Femur (tissue), 1 donor: Measurements from ENCODE around the gene MYORG.
A peak's percentile ranks its signal among the peaks of the same experiment; 100 is the strongest.

ENCODE experiments used
- DNase-seq: peaks from one replicate; pipeline ENCODE4 v3.0.0-alpha.2; 2017

Gene MYORG

DNA sequence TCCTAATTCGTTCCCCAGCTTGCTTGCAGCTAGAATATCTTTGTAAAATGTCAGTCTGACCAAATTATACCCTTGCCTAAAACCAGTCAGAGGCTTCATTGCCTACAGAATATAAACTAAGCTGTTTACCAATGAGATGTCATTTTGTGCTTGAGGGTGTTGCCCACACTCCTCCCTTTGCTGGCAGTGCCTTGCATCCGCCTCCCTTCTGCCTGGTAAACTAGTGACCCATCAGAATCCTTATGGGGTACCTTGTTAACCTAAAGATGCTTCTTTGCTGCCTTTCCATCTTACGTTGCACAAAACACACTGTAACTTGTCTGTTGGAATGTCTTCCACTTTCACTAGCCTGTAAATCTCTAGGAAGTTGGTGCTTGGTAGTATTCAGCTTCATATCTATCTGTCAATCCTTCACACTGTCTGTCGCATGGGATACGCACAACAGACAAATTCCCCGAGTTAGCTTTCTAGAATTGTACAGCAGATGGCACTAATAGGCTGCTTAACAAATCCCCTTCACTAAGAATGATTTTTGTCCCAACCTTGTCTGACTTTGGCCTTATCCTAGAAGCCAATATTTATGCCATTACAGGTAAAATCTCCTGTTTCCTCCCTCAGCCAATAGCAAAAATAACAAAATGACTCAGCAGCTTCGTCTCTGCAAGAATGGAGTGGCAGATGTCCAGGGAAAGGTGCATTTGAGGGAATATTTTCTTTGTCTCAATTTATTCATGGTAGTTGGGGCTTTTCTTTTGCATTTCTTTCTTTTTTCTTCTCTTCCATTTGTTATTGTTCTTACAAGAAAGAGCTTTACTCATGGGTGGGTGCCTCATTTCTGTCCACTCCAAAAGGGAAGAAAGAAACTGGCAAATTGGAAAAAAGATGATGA, 44.4 kb downstream of the MYORG start:
- no peak for DNase-seq

DNA sequence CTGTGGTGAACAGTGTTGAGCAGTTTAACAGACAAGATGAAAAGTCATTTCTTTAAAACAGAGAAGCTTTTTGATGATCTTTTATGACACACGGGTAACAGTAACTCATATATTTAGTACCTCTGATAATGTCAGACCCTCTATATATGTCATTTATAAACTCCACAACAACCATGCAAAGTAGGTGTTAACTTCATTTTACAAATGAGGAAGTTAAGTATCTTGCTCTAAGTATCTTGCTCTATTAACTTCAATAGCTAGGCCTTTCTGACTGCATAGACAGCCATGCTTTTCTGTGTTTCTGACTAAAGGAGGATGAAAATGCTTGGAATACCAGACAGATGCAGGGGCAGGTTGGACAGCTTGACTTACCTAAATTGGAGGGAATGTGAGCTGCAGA, 45.5 kb downstream of the MYORG start:
- no peak for DNase-seq

DNA sequence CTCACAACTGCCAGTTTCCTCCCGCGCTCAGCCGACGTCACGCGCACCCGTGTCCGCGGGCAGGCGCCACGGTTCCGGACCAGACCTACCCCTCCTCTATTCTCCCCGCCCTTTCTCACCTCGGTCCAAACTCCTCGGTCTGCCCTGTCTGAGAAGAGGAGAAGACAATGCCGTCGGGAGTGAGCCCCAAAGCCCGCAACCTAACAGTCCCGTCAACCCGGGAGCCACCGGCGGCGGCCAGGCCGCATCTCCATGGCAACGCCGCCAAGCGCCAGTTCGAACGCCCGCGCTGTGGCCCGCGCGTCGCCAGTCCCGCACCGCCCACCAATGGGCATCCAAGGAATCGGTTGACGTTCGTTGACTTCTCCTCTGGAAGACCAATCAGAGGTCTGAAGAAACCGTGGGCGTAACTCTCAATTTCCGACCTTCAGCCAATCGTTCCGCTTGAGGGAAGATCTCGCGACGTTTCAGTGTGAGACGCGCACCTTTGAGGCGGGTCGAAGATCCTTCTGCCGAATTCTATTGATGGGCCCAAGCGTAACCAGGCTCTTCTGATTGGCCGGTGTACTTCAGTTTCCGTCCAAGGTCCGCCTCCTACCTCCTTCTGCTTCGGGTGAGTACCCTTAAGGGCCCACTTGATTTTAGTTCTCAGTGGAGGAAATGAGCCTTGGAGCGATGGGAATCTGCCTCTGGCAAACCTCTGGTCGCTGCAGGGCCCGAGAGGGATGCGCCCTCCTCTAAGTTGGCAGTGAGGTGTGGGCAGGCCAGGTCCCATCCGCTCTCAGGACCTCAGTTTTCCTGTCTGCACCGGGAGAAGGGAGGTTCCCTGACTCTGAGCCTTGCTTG, 47.5 kb downstream of the MYORG start, which contains the start of the genes KIF24 and NUDT2:
TSS of gene KIF24 (minus strand) at position 282 of the 846 bp plus-strand sequence. CDS start 17,922 bp downstream, outside the sequence.
TSS of gene NUDT2 (plus strand) at position 583 of the 846 bp plus-strand sequence. CDS start 9,471 bp downstream, outside the sequence.
- peak; percentile 99 for DNase-seq

DNA sequence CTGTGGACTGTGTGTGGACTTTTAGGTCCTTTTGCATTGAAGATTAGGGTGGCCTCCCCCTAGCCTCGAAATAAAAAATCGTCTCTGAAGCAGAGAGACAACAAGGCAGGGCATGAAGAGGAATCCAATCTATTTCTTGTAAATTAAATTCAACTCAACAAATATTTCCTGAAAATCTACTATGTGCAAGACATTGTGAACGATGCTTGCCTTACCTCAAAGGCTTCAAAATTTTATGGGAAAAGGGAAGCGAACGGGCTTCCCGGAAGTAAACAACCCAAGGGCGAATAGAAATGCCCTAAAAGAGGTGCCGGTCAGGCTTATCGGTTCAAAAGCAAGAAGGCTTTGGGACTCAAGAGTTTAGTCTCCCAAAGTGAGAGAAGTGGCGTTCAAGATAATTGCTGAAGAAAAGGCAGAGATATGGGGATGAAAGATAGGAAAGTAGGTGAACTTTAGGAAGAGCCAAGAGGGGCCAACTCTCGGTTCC, 48.2 kb downstream of the MYORG start:
- no peak for DNase-seq

DNA sequence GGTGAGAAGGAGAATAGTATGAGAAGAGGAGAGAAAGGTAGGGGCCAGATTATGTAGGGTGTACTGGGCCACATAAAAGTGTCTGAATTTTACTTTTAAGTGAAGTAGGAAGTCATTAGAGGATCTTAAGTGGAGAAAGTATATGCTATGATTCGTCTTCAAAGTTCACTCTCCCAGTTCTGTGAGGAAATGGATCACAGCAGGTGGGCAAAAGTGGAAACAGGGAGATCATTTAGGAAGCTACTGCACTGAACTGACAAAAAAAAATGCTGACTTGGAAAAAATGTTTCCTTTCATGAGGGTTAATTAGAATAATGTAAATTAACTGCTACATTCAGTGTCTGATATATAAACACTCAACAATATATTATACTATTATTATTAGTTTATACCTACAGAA, 50.0 kb downstream of the MYORG start:
- no peak for DNase-seq

DNA sequence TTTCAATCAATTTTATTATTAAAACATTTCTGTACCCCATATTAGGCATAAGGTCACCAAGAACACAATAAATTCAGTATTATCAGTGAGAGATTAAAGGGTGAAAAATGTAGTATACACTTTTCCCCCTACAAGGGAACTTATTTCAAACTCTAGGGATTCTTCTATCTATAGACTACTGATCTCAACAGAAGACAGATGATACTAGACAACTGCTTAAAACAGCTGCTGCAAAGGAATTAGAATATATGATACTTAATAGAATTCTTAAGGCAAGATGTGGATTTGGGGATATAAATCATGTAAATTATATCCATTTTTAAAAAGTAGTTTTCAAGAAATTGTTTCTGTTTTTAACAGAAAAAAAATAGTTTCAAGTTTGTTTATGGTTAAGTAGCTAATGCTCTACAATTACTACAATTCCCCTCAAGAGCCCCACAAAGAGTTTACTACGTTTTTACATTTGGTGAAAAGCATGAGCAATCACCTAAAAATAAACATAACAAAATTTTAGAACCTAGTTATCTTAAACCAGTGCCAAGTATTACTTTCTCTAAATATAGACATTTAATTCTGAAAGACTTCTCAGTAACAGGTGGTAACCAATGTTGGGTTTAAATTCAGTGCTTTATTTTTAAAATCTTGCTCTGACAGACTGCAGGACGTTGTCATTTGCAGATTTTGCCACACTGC, 53.7 kb downstream of the MYORG start:
- DNase-seq: no peak

DNA sequence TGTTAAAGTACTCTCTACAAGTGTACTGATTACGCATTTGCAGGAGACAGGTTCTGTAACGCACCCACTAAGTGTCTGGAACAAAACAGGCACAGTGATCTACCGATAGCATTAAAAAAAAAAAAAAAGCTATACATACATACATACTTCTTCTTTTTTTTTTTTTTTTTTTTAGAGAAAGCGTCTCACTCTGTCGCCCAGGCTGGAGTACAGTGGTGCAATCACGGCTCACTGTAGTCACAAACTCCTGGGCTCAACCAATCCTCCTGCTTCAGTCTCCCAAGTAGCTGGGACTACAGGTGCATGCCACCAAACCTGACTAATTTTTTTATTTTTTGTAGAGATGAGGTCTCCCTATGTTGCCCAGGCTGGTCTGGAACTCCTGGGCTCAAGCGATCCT, 55.2 kb downstream of the MYORG start:
- DNase-seq: no peak

DNA sequence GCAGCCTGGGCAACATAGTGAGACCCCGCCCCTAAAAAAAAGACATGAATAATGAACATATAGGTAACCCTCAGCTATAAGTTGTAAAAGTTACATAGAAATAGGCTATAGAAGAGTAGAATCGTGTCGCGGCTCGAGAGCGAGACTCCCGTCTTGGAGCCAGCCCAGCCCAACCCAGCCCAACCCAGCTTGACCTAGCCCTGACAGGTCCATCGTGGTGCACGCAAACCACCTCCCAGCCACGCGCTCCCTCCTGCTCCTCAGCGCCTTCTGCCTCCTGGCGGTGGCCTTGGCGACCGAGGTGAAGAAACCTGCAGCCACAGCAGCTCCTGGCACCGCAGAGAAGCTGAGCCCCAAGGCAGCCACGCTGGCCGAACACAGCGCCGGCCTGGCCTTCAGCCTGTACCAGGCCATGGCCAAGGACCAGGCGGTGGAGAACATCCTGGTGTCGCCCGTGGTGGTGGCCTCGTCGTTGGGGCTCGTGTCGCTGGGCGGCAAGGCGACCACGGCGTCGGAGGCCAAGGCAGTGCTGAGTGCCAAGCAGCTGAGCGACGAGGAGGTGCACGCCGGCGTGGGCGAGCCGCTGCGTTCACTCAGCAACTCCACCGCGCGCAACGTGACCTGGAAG, 58.4 kb downstream of the MYORG start:
- DNase-seq: no peak

DNA sequence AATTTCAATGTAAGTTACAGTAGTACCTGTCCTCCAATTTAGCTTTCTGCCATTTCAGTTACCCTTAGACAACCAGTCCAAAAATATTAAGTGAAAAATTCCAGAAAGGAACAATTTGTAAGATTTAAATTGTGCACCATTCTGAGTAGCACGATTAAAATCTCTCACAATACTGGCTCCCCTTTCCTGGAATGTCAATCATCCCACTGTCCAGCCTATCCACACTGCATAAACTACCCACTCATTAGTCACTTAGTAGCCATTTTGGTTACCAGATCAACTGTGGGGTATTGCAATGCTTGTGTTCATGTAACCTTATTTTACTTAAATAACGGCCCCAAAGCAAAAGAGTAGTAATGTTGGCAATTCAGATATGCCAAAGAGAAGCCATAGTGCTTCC, 59.3 kb downstream of the MYORG start:
- no peak for DNase-seq
